Breast epithelium (tissue), 4 donors: ENCODE measurements around the gene SLC9A5. TPM values are rescaled to one million over a fixed set of nuclear protein-coding genes. Genes with fewer than 3 reads are reported as not detected.

Experiments used
- DNase-seq, 2 donors: peaks; one replicate each; pipeline ENCODE4 v3.0.0-alpha.2; 2019; ENCODE audit warnings: low spot score in 2 of 2
- H3K27ac ChIP-seq, 2 donors: fragments of 200-600 bp; sonication (generic) in 1 of 2; one replicate each; pipeline ENCODE4 v1.5.1; 2016 to 2019; ENCODE audit warnings: mild to moderate bottlenecking in 1 of 2
- H3K27me3 ChIP-seq, 2 donors: fragments of 200-600 bp; sonication (generic) in 1 of 2; one replicate each; pipeline versions ENCODE4 v1.5.1 to v1.6.0; 2017 to 2019; ENCODE audit warnings: control low read depth in 1 of 2, mild to moderate bottlenecking in 1 of 2
- H3K36me3 ChIP-seq: fragments of 200-600 bp; one replicate; pipeline ENCODE4 v1.5.1; 2019
- H3K4me1 ChIP-seq, 2 donors: fragments of 200-600 bp; sonication (generic); one replicate each; pipeline ENCODE4 v1.5.1; 2016 to 2019; ENCODE audit warnings: control low read depth in 1 of 2
- H3K4me3 ChIP-seq, 3 donors: fragments of 200-600 bp; sonication (generic); 1 replicate in 2 of 3; 2 replicates in 1 of 3; pipeline ENCODE4 v1.5.1; 2016 to 2019; ENCODE audit warnings: mild to moderate bottlenecking in 3 of 3, moderate library complexity in 2 of 3
- H3K9me3 ChIP-seq, 2 donors: fragments of 200-600 bp; sonication (generic) in 1 of 2; one replicate each; pipeline ENCODE4 v1.5.1; 2016 to 2019; ENCODE audit warnings: control low read depth in 1 of 2
- CTCF ChIP-seq, 3 donors: fragments of 450-650 bp; IDR thresholded peaks; one replicate each; pipeline ENCODE4 v1.5.1; 2016 to 2017; ENCODE audit warnings: antibody characterized with exemption in 3 of 3, mild to moderate bottlenecking in 3 of 3, moderate library complexity in 3 of 3
- POLR2A ChIP-seq: fragments of 450-650 bp; IDR thresholded peaks from one replicate; pipeline ENCODE4 v1.6.1; 2016; ENCODE audit warnings: antibody characterized with exemption, mild to moderate bottlenecking, moderate library complexity
- POLR2AphosphoS5 ChIP-seq, 3 donors: sonication (generic); formaldehyde crosslinking; IDR thresholded peaks; one replicate each; pipeline ENCODE4 v1.6.1; 2017; ENCODE audit warnings: antibody characterized with exemption in 3 of 3
- intact Hi-C: fragments of 100-400 bp; cut with DNase I; formaldehyde crosslinking; loops from one replicate; pipeline ENCODE4 v1.15.1; 2023; ENCODE audit warnings: low total_unique reads
- total RNA-seq, 3 donors: library from RNA; depleted of rRNA; stranded (reverse); fragments of >200 nt; gene quantifications; one replicate each; pipeline ENCODE4 v1.1.0, GENCODE V29; 2016

SLC9A5 gene
- total RNA-seq, 3 donors from 2014 or later, result 0.96 to 2.3 (median 1.3) TPM

- Histone ChIP-seq H3K36me3 (peaks cover 8% of the 10 kb centered on the region), H3K9me3 (no peaks in the 10 kb centered on the region), H3K4me1 (no peaks in the 10 kb centered on the region), H3K27ac (no peak overlapping the region), H3K4me3 (no peak overlapping the region), H3K27me3 (no peaks in the 10 kb centered on the region)
- TF ChIP-seq CTCF (IDR thresholded peaks at IDR 0.05) (no peak), POLR2A (no peak), POLR2AphosphoS5 (IDR thresholded peaks at IDR 0.05) (no peak)
- intact Hi-C loops, result no loop called here
- DNase-seq, result no peak
Measured at GRCh38 chr16:67206129-67206837, 42.5 kb upstream of the SLC9A5 start.

GRCh38 chr16:67206838-67207248, 41.9 kb upstream of the SLC9A5 start:
- peaks cover 8% of the 10 kb centered on the region for H3K36me3 ChIP-seq
- no peaks in the 10 kb centered on the region for H3K27me3 ChIP-seq
- intact Hi-C loops, result no loop called here
- TF ChIP-seq POLR2AphosphoS5 (IDR thresholded peaks at IDR 0.05), result no peak
- TF ChIP-seq POLR2A, result no peak
- TF ChIP-seq CTCF (IDR thresholded peaks at IDR 0.05), result no peak
- no peak for DNase-seq
- no peak overlapping the region for H3K27ac ChIP-seq
- H3K4me3 ChIP-seq, result no peak overlapping the region
- H3K4me1 ChIP-seq, result no peaks in the 10 kb centered on the region
- no peaks in the 10 kb centered on the region for H3K9me3 ChIP-seq

- no peaks in the 10 kb centered on the region for H3K4me1 ChIP-seq
- H3K27me3 ChIP-seq, result no peaks in the 10 kb centered on the region
- H3K4me3 ChIP-seq, result no peak overlapping the region
- no peaks in the 10 kb centered on the region for H3K9me3 ChIP-seq
- TF ChIP-seq POLR2AphosphoS5 (IDR thresholded peaks at IDR 0.05) (no peak), CTCF (IDR thresholded peaks at IDR 0.05) (no peak)
- no peak for DNase-seq
- intact Hi-C loops, result no loop called here
- H3K27ac ChIP-seq, result no peak overlapping the region
- H3K36me3 ChIP-seq, result peaks cover 8% of the 10 kb centered on the region
Measured at GRCh38 chr16:67207249-67208091, 41.3 kb upstream of the SLC9A5 start.

- no peak for DNase-seq
- Histone ChIP-seq H3K36me3 (peaks cover 4% of the 10 kb centered on the region), H3K27ac (no peak overlapping the region), H3K4me1 (no peaks in the 10 kb centered on the region), H3K9me3 (no peaks in the 10 kb centered on the region), H3K4me3 (no peak overlapping the region), H3K27me3 (no peaks in the 10 kb centered on the region)
- TF ChIP-seq POLR2AphosphoS5 (IDR thresholded peaks at IDR 0.05) (no peak), CTCF (IDR thresholded peaks at IDR 0.05) (no peak), POLR2A (no peak)
- intact Hi-C loops, result no loop called here
Measured at GRCh38 chr16:67208154-67208896, 40.5 kb upstream of the SLC9A5 start.
